Activated naive CD4-positive, alpha-beta T cell treated with anti-CD3 and anti-CD28 coated beads, Interleukin-2, amount 10 ng/mL, durations not matched to agents 5 hours and 36 hours (primary cell): Measurements from ENCODE around the gene UGGT1. TPM values are rescaled to one million over a fixed set of nuclear protein-coding genes. Genes with fewer than 3 reads are reported as not detected.

Experiments
- total RNA-seq, 2 experiments: library from RNA; stranded (reverse); gene quantifications; one replicate each; pipeline ENCODE4 v1.2.3, GENCODE V29; 2021

The UGGT1 gene, protein sequence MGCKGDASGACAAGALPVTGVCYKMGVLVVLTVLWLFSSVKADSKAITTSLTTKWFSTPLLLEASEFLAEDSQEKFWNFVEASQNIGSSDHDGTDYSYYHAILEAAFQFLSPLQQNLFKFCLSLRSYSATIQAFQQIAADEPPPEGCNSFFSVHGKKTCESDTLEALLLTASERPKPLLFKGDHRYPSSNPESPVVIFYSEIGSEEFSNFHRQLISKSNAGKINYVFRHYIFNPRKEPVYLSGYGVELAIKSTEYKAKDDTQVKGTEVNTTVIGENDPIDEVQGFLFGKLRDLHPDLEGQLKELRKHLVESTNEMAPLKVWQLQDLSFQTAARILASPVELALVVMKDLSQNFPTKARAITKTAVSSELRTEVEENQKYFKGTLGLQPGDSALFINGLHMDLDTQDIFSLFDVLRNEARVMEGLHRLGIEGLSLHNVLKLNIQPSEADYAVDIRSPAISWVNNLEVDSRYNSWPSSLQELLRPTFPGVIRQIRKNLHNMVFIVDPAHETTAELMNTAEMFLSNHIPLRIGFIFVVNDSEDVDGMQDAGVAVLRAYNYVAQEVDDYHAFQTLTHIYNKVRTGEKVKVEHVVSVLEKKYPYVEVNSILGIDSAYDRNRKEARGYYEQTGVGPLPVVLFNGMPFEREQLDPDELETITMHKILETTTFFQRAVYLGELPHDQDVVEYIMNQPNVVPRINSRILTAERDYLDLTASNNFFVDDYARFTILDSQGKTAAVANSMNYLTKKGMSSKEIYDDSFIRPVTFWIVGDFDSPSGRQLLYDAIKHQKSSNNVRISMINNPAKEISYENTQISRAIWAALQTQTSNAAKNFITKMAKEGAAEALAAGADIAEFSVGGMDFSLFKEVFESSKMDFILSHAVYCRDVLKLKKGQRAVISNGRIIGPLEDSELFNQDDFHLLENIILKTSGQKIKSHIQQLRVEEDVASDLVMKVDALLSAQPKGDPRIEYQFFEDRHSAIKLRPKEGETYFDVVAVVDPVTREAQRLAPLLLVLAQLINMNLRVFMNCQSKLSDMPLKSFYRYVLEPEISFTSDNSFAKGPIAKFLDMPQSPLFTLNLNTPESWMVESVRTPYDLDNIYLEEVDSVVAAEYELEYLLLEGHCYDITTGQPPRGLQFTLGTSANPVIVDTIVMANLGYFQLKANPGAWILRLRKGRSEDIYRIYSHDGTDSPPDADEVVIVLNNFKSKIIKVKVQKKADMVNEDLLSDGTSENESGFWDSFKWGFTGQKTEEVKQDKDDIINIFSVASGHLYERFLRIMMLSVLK (N-terminal part only)
- total RNA-seq: 10 to 100 TPM; 58.0 to 61.2 TPM

DNA sequence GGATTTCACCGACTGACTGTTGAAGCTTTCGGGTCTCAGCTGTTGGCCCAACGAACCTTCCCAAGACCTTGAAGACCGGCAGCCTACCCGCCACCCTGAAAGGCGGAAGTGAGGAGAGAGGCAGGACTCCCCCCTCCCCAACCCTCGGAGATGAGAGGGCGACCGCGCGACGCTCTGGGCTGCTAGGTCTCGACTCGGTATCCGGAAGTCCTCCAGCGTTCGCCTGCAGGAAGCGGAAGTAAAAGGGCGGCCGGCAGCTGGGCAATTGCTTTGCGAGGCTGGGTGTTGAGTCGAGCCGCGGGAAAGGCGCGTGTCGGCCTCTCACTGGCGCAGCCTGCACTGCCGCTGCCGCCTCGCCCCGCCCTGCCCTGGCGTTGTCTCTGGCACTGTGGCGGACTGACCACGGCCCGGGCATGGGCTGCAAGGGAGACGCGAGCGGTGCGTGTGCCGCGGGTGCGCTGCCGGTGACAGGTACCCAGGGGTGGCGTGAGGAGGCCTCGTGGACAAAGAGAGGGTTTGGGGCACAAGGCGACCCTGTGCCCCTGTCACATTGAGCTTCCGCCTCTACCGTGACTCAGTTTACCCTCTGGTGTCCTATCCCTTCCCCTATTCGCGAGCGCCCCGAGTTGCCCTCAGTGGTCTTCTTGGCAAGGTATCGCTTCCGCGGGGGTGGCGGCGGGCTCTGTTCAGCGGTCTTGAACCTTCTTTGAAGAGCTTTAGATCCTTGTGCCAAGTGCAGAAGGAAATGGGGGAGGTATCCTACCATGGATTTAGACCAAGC lies at the start of gene UGGT1:
UGGT1 (plus strand) TSS at position 256 of the 781 bp plus-strand sequence; CDS start at position 414, 158 bp downstream.

Other genes with a start within 250 kb of the UGGT1 start
- gene POLR2D, start 233.0 kb upstream of the UGGT1 start, total RNA-seq: 10 to 100 TPM; 37.9 to 38.6 TPM
- 10 to 100 TPM; 13.3 to 14.3 TPM for gene AMMECR1L, start 205.2 kb upstream of the UGGT1 start, total RNA-seq
- gene SAP130, start 63.1 kb upstream of the UGGT1 start, total RNA-seq: 10 to 100 TPM; 28.6 to 29.9 TPM
- 1 to 10 TPM; 7.7 to 9.4 TPM for gene HS6ST1, start 227.7 kb downstream of the UGGT1 start, total RNA-seq